T-helper 1 cell treated with Interleukin-12 subunit alpha and Interleukin-12 subunit beta and Interleukin-4 antibody, amounts not matched to agents 30 ng/mL and 1 ng/mL, for 36 hours (primary cell): ENCODE results near the gene TUBA1A. TPM values are rescaled to one million over a fixed set of nuclear protein-coding genes. Genes with fewer than 3 reads are reported as not detected.
"Not testable (repeated sequence)": the region's sequence is repeated elsewhere in the genome, so short reads cannot be mapped to it uniquely, and the experiment has no call there.

Experiments
- intact Hi-C: fragments of 100-400 bp; cut with micrococcal nuclease; formaldehyde crosslinking; loops from one replicate; pipeline ENCODE4 v1.15.1; 2024
- total RNA-seq: library from RNA; stranded (reverse); gene quantifications from 2 replicates; pipeline ENCODE4 v1.2.3, GENCODE V29; 2022

The TUBA1A gene
- total RNA-seq, 1 donor from 2014 or later, result 58.6 TPM

GRCh38 chr12:49161092-49161795 lies 27.6 kb downstream of the TUBA1A start:
- intact Hi-C loops, result no loop called here

- intact Hi-C loops, result no loop called here
Observed at GRCh38 chr12:49160399-49160798, 28.5 kb downstream of the TUBA1A start.

- intact Hi-C loops, result no loop called here
Observed at GRCh38 chr12:49154221-49154620, 34.7 kb downstream of the TUBA1A start.

GRCh38 chr12:49147384-49147783 lies 41.5 kb downstream of the TUBA1A start:
- intact Hi-C loops, result no loop called here

- intact Hi-C loops, result no loop called here
Observed at GRCh38 chr12:49146406-49146805, 42.5 kb downstream of the TUBA1A start.

DNA sequence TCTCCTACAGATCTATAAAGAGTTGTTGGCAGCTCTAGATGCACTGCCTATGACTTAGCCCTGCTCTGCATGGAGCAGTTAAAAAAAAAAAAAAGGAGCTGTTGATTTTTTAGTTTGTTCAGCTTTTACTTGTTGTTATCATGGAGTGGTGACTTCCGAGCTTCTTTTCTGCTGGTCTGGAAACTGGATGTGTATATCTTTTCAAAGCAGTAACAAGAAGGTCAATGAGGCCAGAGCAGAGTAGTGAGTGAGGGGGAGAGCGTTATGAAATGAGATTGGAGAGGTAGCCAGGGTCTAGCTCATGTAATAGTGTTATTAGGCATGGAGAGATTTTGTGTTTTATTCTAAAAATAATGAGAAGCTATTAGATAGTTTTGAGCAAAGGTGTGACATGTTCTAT lies 44.5 kb downstream of the TUBA1A start:
- intact Hi-C loops, result no loop called here

DNA sequence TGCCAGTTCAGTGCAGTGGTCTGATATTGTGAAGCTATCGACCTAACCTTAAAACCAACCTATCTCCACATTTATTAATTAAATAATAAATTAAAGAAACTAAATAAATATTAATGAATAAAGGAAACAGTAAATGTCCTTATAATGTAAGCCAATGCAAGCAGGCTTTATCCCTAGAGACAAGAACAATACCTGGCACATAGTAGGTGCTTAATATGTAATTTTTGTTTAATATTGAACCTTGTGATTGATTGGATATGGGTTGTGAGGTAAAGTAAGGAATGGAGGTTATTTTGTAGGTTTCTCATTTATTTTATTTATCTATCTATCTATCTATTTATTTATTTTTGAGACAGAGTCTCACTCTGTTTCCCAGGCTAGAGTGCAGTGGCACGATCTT lies 49.9 kb downstream of the TUBA1A start:
- intact Hi-C loops, result no loop called here

DNA sequence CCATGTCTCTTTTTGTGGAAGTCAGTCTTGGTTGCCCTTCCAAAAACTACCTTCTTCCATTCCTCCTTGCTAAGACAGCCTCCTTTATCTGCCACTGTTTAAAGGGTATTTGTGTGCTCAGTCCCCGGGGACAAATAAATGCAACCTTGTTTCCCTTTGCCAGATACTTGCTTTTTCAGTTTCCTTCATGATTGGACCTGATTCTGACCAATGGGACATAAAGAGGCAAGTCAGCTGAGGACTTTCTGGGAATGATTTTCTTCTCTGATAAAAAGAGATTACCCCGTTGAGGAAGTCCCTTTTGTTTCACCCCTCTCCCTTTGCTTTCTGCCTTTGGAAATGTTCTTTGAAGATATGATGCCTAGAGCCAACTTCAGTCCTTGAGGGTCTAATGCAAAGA lies 50.3 kb downstream of the TUBA1A start:
- intact Hi-C loops, result no loop called here

DNA sequence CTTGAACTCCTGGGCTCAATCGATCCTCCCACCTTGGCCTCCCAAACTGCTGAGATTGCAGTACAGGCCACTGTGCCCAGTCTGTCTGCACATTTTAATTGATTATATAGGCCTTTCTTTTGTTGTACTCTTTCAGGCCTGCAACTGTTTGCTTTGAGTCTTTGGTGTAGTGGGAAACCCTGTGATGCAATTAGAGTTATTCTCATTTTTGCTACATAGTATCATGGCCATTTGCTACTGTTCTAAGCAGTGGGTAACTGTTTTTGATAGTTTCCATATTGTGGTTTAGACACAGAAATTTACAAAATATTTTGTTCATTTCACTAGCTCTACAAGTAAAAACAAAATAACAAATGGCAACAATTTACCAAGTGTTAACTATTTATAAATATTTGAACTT lies 51.4 kb downstream of the TUBA1A start:
- intact Hi-C loops, result no loop called here

GRCh38 chr12:49136997-49137396 lies 51.9 kb downstream of the TUBA1A start:
- intact Hi-C loops, result not testable (repeated sequence)

Other genes with a start within 250 kb of the TUBA1A start
- 150 and 164 TPM in 2 replicates for gene ARF3, start 231.6 kb downstream of the TUBA1A start, total RNA-seq
- gene WNT10B, start 217.3 kb downstream of the TUBA1A start, total RNA-seq, result 1.3 and 1.6 TPM in 2 replicates
- gene WNT1, start 210.8 kb downstream of the TUBA1A start, total RNA-seq, result 0.22 TPM in 1 of 2 replicates, not detected in the other
- 0.07 and 0.29 TPM in 2 replicates for gene DDN, start 189.7 kb downstream of the TUBA1A start, total RNA-seq
- 73.7 and 74.8 TPM in 2 replicates for gene PRKAG1, start 170.3 kb downstream of the TUBA1A start, total RNA-seq
- gene KMT2D, start 128.3 kb downstream of the TUBA1A start, total RNA-seq, result 107 and 123 TPM in 2 replicates
- 10.4 and 11.1 TPM in 2 replicates for gene RHEBL1, start 119.1 kb downstream of the TUBA1A start, total RNA-seq
- gene DHH, start 94.3 kb downstream of the TUBA1A start, total RNA-seq, result 0.07 TPM in 1 of 2 replicates, not detected in the other
- 61.9 and 64.4 TPM in 2 replicates for gene LMBR1L, start 78.2 kb downstream of the TUBA1A start, total RNA-seq
- gene TUBA1B, start 57.7 kb downstream of the TUBA1A start, total RNA-seq, result 1,474 and 1,482 TPM in 2 replicates
- gene TUBA1C, start 76.0 kb upstream of the TUBA1A start, total RNA-seq, result 204 and 205 TPM in 2 replicates
- not detected in 2 replicates for gene PRPH, start 106.1 kb upstream of the TUBA1A start, total RNA-seq
- gene TROAP, start 134.2 kb upstream of the TUBA1A start, total RNA-seq, result 62.2 and 67.1 TPM in 2 replicates
- not detected in 2 replicates for gene C1QL4, start 148.1 kb upstream of the TUBA1A start, total RNA-seq
- gene DNAJC22, start 157.8 kb upstream of the TUBA1A start, total RNA-seq, result not detected in 2 replicates
- 11.4 and 15.7 TPM in 2 replicates for gene SPATS2, start 178.4 kb upstream of the TUBA1A start, total RNA-seq